Activated CD8-positive, alpha-beta memory T cell treated with anti-CD3 and anti-CD28 coated beads, Interleukin-2, amount 10 ng/mL, durations not matched to agents 7 days and 5 days (primary cell): ENCODE measurements around the gene IRF9. TPM values are rescaled to one million over a fixed set of nuclear protein-coding genes. Genes with fewer than 3 reads are reported as not detected.

Experiments used
- ATAC-seq: fragments of 150-1000 bp; cut with Tn5 transposase; one replicate; pipeline ENCODE4 v1.10.0; 2021; ENCODE audit warnings: moderate library complexity
- CTCF ChIA-PET: fragments of 350-600 bp; sonication (Branson Sonifier 250); formaldehyde crosslinking; loops from one replicate; lab custom pipeline; 2021; ENCODE audit warnings: antibody characterized with exemption; lab: Charles Lee
- DNase-seq: peaks from one replicate; pipeline ENCODE4 v3.0.0-alpha.2; 2020
- H3K27ac Mint-ChIP-seq: one replicate; pipeline ENCODE4 v1.8.0; 2021; ENCODE audit warnings: mild to moderate bottlenecking, mixed read lengths
- H3K27me3 Mint-ChIP-seq: one replicate; pipeline ENCODE4 v1.8.0; 2021; ENCODE audit warnings: mixed read lengths
- H3K36me3 Mint-ChIP-seq: one replicate; pipeline ENCODE4 v1.8.0; 2021; ENCODE audit warnings: mild to moderate bottlenecking, mixed read lengths
- H3K4me1 Mint-ChIP-seq: one replicate; pipeline ENCODE4 v1.8.0; 2021; ENCODE audit warnings: mixed read lengths
- H3K4me3 Mint-ChIP-seq: one replicate; pipeline ENCODE4 v1.8.0; 2021; ENCODE audit warnings: mild to moderate bottlenecking, moderate library complexity, mixed read lengths
- H3K9me3 Mint-ChIP-seq: one replicate; pipeline ENCODE4 v1.8.0; 2022; ENCODE audit warnings: low read depth, mixed read lengths
- total RNA-seq, 2 experiments: library from RNA; stranded (reverse); gene quantifications; one replicate each; pipeline ENCODE4 v1.2.3, GENCODE V29; 2021

IRF9 gene
- total RNA-seq, 2 experiments from 2014 or later: 238 to 295 TPM

- no peak for DNase-seq
- Mint-ChIP-seq H3K36me3 (peaks cover 65% of the 10 kb centered on the region), H3K27me3 (no peaks in the 10 kb centered on the region), H3K4me1 (peaks cover 22% of the 10 kb centered on the region), H3K9me3 (no peaks in the 10 kb centered on the region), H3K27ac (no peak overlapping the region), H3K4me3 (no peak overlapping the region)
- ATAC-seq: no peak
- CTCF ChIA-PET: interaction anchor here (1.0 kb wide), 1 partner anchor 11 kb away, joined by 5 read pairs; the partner anchor contains the start of genes PSME2 and RNF31
Measured at GRCh38 chr14:24157331-24157730, 3.7 kb upstream of the IRF9 start.

- Mint-ChIP-seq H3K27me3 (no peaks in the 10 kb centered on the region), H3K4me3 (no peak overlapping the region), H3K4me1 (peaks cover 42% of the 10 kb centered on the region), H3K9me3 (no peaks in the 10 kb centered on the region), H3K27ac (peak overlapping the region; percentile 99), H3K36me3 (peaks cover 76% of the 10 kb centered on the region)
- CTCF ChIA-PET: interaction anchor here (1.4 to 5.0 kb wide), 15 partner anchors 11 to 148 kb away, joined by 5 to 99 read pairs (median 14); partner anchors contain the start of genes CHMP4A, CIDEB, DCAF11 and EMC9
- ATAC-seq (no peak), DNase-seq (no peak)
Measured at GRCh38 chr14:24159777-24160498, 1.1 kb upstream of the IRF9 start.

- ATAC-seq: no peak
- no peak overlapping the region for H3K4me3 Mint-ChIP-seq
- peaks cover 45% of the 10 kb centered on the region for H3K4me1 Mint-ChIP-seq
- H3K36me3 Mint-ChIP-seq: peaks cover 78% of the 10 kb centered on the region
- no peaks in the 10 kb centered on the region for H3K9me3 Mint-ChIP-seq
- H3K27ac Mint-ChIP-seq: peak overlapping the region; percentile 99
- DNase-seq: no peak
- CTCF ChIA-PET: interaction anchor here (0.6 to 5.0 kb wide), 27 partner anchors 11 to 270 kb away, joined by 3 to 99 read pairs (median 7); partner anchors contain the start of genes CHMP4A, CIDEB, DCAF11 and EMC9
- no peaks in the 10 kb centered on the region for H3K27me3 Mint-ChIP-seq
Measured at GRCh38 chr14:24160499-24160849, 591 bp upstream of the IRF9 start.

GRCh38 chr14:24162093-24162492 is 1.0 kb downstream of the IRF9 start:
- H3K27me3 Mint-ChIP-seq: no peaks in the 10 kb centered on the region
- H3K4me1 Mint-ChIP-seq: peaks cover 54% of the 10 kb centered on the region
- no peaks in the 10 kb centered on the region for H3K9me3 Mint-ChIP-seq
- peak overlapping the region; percentile 99 for H3K27ac Mint-ChIP-seq
- DNase-seq (no peak), ATAC-seq (no peak)
- CTCF ChIA-PET: interaction anchor here (1.1 to 5.0 kb wide), 20 partner anchors 9 to 146 kb away, joined by 3 to 99 read pairs (median 8); partner anchors contain the start of genes CARMIL3, CHMP4A, CIDEB and DCAF11
- peak overlapping the region; percentile 93 for H3K4me3 Mint-ChIP-seq
- H3K36me3 Mint-ChIP-seq: peaks cover 82% of the 10 kb centered on the region

- Mint-ChIP-seq H3K4me1 (peaks cover 64% of the 10 kb centered on the region), H3K27ac (no peak overlapping the region), H3K9me3 (no peaks in the 10 kb centered on the region), H3K4me3 (no peak overlapping the region), H3K36me3 (peaks cover 79% of the 10 kb centered on the region), H3K27me3 (no peaks in the 10 kb centered on the region)
- no peak for DNase-seq
- CTCF ChIA-PET: no interaction called here
- ATAC-seq: no peak
Measured at GRCh38 chr14:24164518-24164991, 3.5 kb downstream of the IRF9 start.

- ATAC-seq (no peak), DNase-seq (no peak)
- peaks cover 60% of the 10 kb centered on the region for H3K4me1 Mint-ChIP-seq
- H3K36me3 Mint-ChIP-seq: peaks cover 76% of the 10 kb centered on the region
- no peaks in the 10 kb centered on the region for H3K27me3 Mint-ChIP-seq
- H3K9me3 Mint-ChIP-seq: no peaks in the 10 kb centered on the region
- CTCF ChIA-PET: no interaction called here
- H3K4me3 Mint-ChIP-seq: no peak overlapping the region
- no peak overlapping the region for H3K27ac Mint-ChIP-seq
Measured at GRCh38 chr14:24165785-24166184, 4.7 kb downstream of the IRF9 start.

- DNase-seq (no peak), ATAC-seq (no peak)
- peak overlapping the region; percentile 71 for H3K27ac Mint-ChIP-seq
- H3K27me3 Mint-ChIP-seq: no peaks in the 10 kb centered on the region
- no peak overlapping the region for H3K4me3 Mint-ChIP-seq
- H3K4me1 Mint-ChIP-seq: peaks cover 64% of the 10 kb centered on the region
- no peaks in the 10 kb centered on the region for H3K9me3 Mint-ChIP-seq
- CTCF ChIA-PET: no interaction called here
- peaks cover 64% of the 10 kb centered on the region for H3K36me3 Mint-ChIP-seq
Measured at GRCh38 chr14:24167469-24168114, 6.5 kb downstream of the IRF9 start.

GRCh38 chr14:24171422-24172260 is 10.6 kb downstream of the IRF9 start, which contains the start of gene REC8:
Gene REC8 (plus strand): TSS chr14:24172080. CDS start chr14:24172553, 473 bp downstream.
- ATAC-seq: peak; percentile 87
- no peaks in the 10 kb centered on the region for H3K9me3 Mint-ChIP-seq
- H3K36me3 Mint-ChIP-seq: peaks cover 38% of the 10 kb centered on the region
- H3K27ac Mint-ChIP-seq: peak within 1 kb of the TSS; percentile 83
- CTCF ChIA-PET: interaction anchor here (0.6 to 4.3 kb wide), 6 partner anchors 8 to 58 kb away, joined by 3 to 35 read pairs (median 4); partner anchors contain the start of genes DCAF11, EMC9 and IRF9
- DNase-seq: peak; percentile 93
- no peaks in the 10 kb centered on the region for H3K27me3 Mint-ChIP-seq
- H3K4me3 Mint-ChIP-seq: peak within 1 kb of the TSS; percentile 77
- peaks cover 45% of the 10 kb centered on the region for H3K4me1 Mint-ChIP-seq

- Mint-ChIP-seq H3K4me1 (peaks cover 41% of the 10 kb centered on the region), H3K36me3 (peaks cover 40% of the 10 kb centered on the region), H3K4me3 (peak overlapping the region; percentile 77), H3K27me3 (no peaks in the 10 kb centered on the region), H3K9me3 (no peaks in the 10 kb centered on the region), H3K27ac (peak overlapping the region; percentile 83)
- CTCF ChIA-PET: interaction anchor here (0.6 to 4.3 kb wide), 3 partner anchors 11 to 58 kb away, joined by 3 to 35 read pairs (median 3); partner anchors contain the start of genes DCAF11 and IRF9
- ATAC-seq: no peak
- no peak for DNase-seq
Measured at GRCh38 chr14:24172261-24172860, 11.3 kb downstream of the IRF9 start.

GRCh38 chr14:24172871-24173281 is 11.8 kb downstream of the IRF9 start:
- Mint-ChIP-seq H3K9me3 (no peaks in the 10 kb centered on the region), H3K4me1 (peaks cover 37% of the 10 kb centered on the region), H3K36me3 (peaks cover 36% of the 10 kb centered on the region), H3K4me3 (peak overlapping the region; percentile 77), H3K27me3 (no peaks in the 10 kb centered on the region), H3K27ac (peak overlapping the region; percentile 69)
- CTCF ChIA-PET: interaction anchor here (0.8 to 4.3 kb wide), 4 partner anchors 11 to 58 kb away, joined by 3 to 35 read pairs (median 3); partner anchors contain the start of genes DCAF11, IRF9 and NRL
- DNase-seq (no peak), ATAC-seq (no peak)

GRCh38 chr14:24176599-24176998 is 15.5 kb downstream of the IRF9 start:
- peaks cover 35% of the 10 kb centered on the region for H3K36me3 Mint-ChIP-seq

More at GRCh38 chr14:24176599-24176998, 15.5 kb downstream of the IRF9 start:
- ATAC-seq (no peak), DNase-seq (no peak)
- H3K9me3 Mint-ChIP-seq: no peaks in the 10 kb centered on the region
- H3K4me3 Mint-ChIP-seq: no peak overlapping the region
- no peaks in the 10 kb centered on the region for H3K27me3 Mint-ChIP-seq
- CTCF ChIA-PET: interaction anchor here (1.0 to 1.1 kb wide), 2 partner anchors 15 to 39 kb away, joined by 3 read pairs; partner anchors contain the start of gene IRF9
- H3K4me1 Mint-ChIP-seq: peaks cover 17% of the 10 kb centered on the region
- H3K27ac Mint-ChIP-seq: no peak overlapping the region
